Neuronal stem cell (in vitro differentiated cells): ENCODE measurements around the gene POU2AF1.

ENCODE experiments used
- DNase-seq: peaks from one replicate; pipeline ENCODE4 v3.0.0-alpha.2; 2013; ENCODE audit warnings: low spot score
- H2AFZ ChIP-seq: one replicate; pipeline ENCODE4 v1.6.1; 2013; ENCODE audit warnings: mild to moderate bottlenecking, low read length, inconsistent platforms
- H2AK5ac ChIP-seq: 2 replicates; pipeline ENCODE4 v1.6.1; 2013; ENCODE audit warnings: low read depth, mild to moderate bottlenecking, inconsistent platforms, low read length, moderate library complexity, mixed read lengths
- H2BK120ac ChIP-seq: 2 replicates; pipeline ENCODE4 v1.6.1; 2013; ENCODE audit warnings: low read depth, mild to moderate bottlenecking, inconsistent platforms, low read length, moderate library complexity, mixed read lengths
- H2BK12ac ChIP-seq: one replicate; pipeline ENCODE4 v1.6.1; 2013; ENCODE audit warnings: low read length, inconsistent platforms
- H2BK15ac ChIP-seq: 2 replicates; pipeline ENCODE4 v1.6.1; 2013; ENCODE audit warnings: mild to moderate bottlenecking, low read length, inconsistent platforms, mixed read lengths
- H2BK5ac ChIP-seq: one replicate; pipeline ENCODE4 v1.6.1; 2013; ENCODE audit warnings: inconsistent platforms, mild to moderate bottlenecking, low read length, moderate library complexity
- H3K14ac ChIP-seq: one replicate; pipeline ENCODE4 v1.6.1; 2013; ENCODE audit warnings: low read length, inconsistent platforms
- H3K18ac ChIP-seq: 2 replicates; pipeline ENCODE4 v1.6.1; 2013; ENCODE audit warnings: low read length, inconsistent platforms
- H3K23ac ChIP-seq: 2 replicates; pipeline ENCODE4 v1.6.1; 2013; ENCODE audit warnings: low read depth, mild to moderate bottlenecking, mixed read lengths, low read length, inconsistent platforms; ENCODE audit not compliant: poor library complexity
- H3K27ac ChIP-seq: replicated peaks from 3 replicates; pipeline ENCODE4 v1.5.1; 2013; ENCODE audit warnings: low read length, inconsistent platforms
- H3K27me3 ChIP-seq, 3 experiments: 2 replicates each; pipeline ENCODE4 v1.6.1; 2013; ENCODE audit warnings: low read length in 3 of 3, mild to moderate bottlenecking in 2 of 3, inconsistent platforms in 1 of 3, low read depth in 1 of 3, mixed read lengths in 1 of 3, moderate library complexity in 1 of 3; ENCODE audit not compliant: control insufficient read depth in 3 of 3, insufficient read depth in 3 of 3
- H3K36me3 ChIP-seq, 2 donors: replicated peaks in 1 of 2; 2 replicates each; pipeline ENCODE4 v1.6.1; 2013; ENCODE audit warnings: low read length in 2 of 2; ENCODE audit not compliant: control insufficient read depth in 2 of 2, insufficient read depth in 2 of 2
- H3K4ac ChIP-seq: 2 replicates; pipeline ENCODE4 v1.6.1; 2013; ENCODE audit warnings: inconsistent platforms, mild to moderate bottlenecking, low read length, moderate library complexity
- H3K4me1 ChIP-seq, 2 donors: 1 replicate in 1 of 2; 2 replicates in 1 of 2; pipeline ENCODE4 v1.6.1; 2013; ENCODE audit warnings: low read length in 2 of 2, low read depth in 1 of 2; ENCODE audit not compliant: control insufficient read depth in 2 of 2, insufficient read depth in 1 of 2
- H3K4me2 ChIP-seq: one replicate; pipeline ENCODE4 v1.6.1; 2013; ENCODE audit warnings: mild to moderate bottlenecking, low read length, inconsistent platforms; ENCODE audit not compliant: insufficient read depth, poor library complexity, severe bottlenecking
- H3K4me3 ChIP-seq, 2 donors: 2 replicates each; pipeline ENCODE4 v1.5.1; 2013; ENCODE audit warnings: low read length in 2 of 2, mild to moderate bottlenecking in 2 of 2, inconsistent platforms in 1 of 2, moderate library complexity in 1 of 2
- H3K79me1 ChIP-seq: one replicate; pipeline ENCODE4 v1.6.1; 2013; ENCODE audit warnings: low read depth, mild to moderate bottlenecking, inconsistent platforms, low read length, moderate library complexity
- H3K9ac ChIP-seq: one replicate; pipeline ENCODE4 v1.6.1; 2013; ENCODE audit warnings: mild to moderate bottlenecking, low read depth, low read length, inconsistent platforms; ENCODE audit not compliant: poor library complexity
- H3K9me3 ChIP-seq, 2 donors: replicated peaks in 1 of 2; 2 replicates each; pipeline versions ENCODE3 to v1.6.1; 2013; ENCODE audit warnings: low read length in 2 of 2, mild to moderate bottlenecking in 2 of 2, inconsistent platforms in 1 of 2, low read depth in 1 of 2, mixed read lengths in 1 of 2, moderate library complexity in 1 of 2; ENCODE audit not compliant: control insufficient read depth in 2 of 2, insufficient read depth in 1 of 2
- H4K8ac ChIP-seq: one replicate; pipeline ENCODE4 v1.6.1; 2013; ENCODE audit warnings: low read depth, mild to moderate bottlenecking, inconsistent platforms, low read length, moderate library complexity
- H4K91ac ChIP-seq: one replicate; pipeline ENCODE4 v1.6.1; 2013; ENCODE audit warnings: low read length, low read depth, mild to moderate bottlenecking, inconsistent platforms; ENCODE audit not compliant: poor library complexity
- WGBS, 2 donors: extraction: QIAGEN DNeasy Blood & Tissue Kit; methylation state at CpG; one replicate each; pipeline ENCODE4 v1.1.7; 2013; ENCODE audit warnings: missing lambda C conversion rate in 2 of 2, mixed read lengths in 1 of 2; ENCODE audit not compliant: insufficient read length in 2 of 2, insufficient replicate concordance in 1 of 2; ENCODE audit errors: extremely low coverage in 2 of 2; 5-methylcytosine and 5-hydroxymethylcytosine counted together

The POU2AF1 gene

GRCh38 chr11:111361052-111361801, 17.8 kb downstream of the POU2AF1 start:
- no peak for DNase-seq
- Histone ChIP-seq H2BK12ac (no peak overlapping the region), H3K4me1 (no peaks in the 10 kb centered on the region), H3K4me2 (no peak overlapping the region), H3K9ac (no peak overlapping the region), H2BK15ac (no peak overlapping the region), H2BK5ac (no peak overlapping the region), H2BK120ac (no peak overlapping the region), H3K4me3 (no peak overlapping the region), H4K8ac (no peak overlapping the region), H3K36me3 (no peaks in the 10 kb centered on the region), H3K18ac (no peak overlapping the region), H2AK5ac (no peak overlapping the region), H3K27me3 (no peaks in the 10 kb centered on the region), H2AFZ (no peak overlapping the region), H3K79me1 (no peaks in the 10 kb centered on the region), H3K14ac (no peak overlapping the region), H3K27ac (no peak overlapping the region), H3K9me3 (no peaks in the 10 kb centered on the region), H3K23ac (no peak overlapping the region), H3K4ac (no peak overlapping the region), H4K91ac (no peak overlapping the region)
- WGBS, 2 donors = no CpG with 5 or more reads among the region's 7 CpGs

- no peak overlapping the region for H2BK120ac ChIP-seq
- no peak overlapping the region for H3K4ac ChIP-seq
- H3K4me1 ChIP-seq = no peaks in the 10 kb centered on the region
- H3K23ac ChIP-seq = no peak overlapping the region
- H2BK5ac ChIP-seq = no peak overlapping the region
- H3K27me3 ChIP-seq = no peaks in the 10 kb centered on the region
- no peak overlapping the region for H2BK15ac ChIP-seq
- no peak for DNase-seq
- no peak overlapping the region for H4K8ac ChIP-seq
- H3K79me1 ChIP-seq = no peaks in the 10 kb centered on the region
- H2AFZ ChIP-seq = no peak overlapping the region
- H3K4me2 ChIP-seq = no peak overlapping the region
- H3K36me3 ChIP-seq = no peaks in the 10 kb centered on the region
- no peak overlapping the region for H3K4me3 ChIP-seq
- no peak overlapping the region for H4K91ac ChIP-seq
- H3K14ac ChIP-seq = no peak overlapping the region
- no peak overlapping the region for H3K9ac ChIP-seq
- H3K27ac ChIP-seq = no peak overlapping the region
- H2AK5ac ChIP-seq = no peak overlapping the region
- H2BK12ac ChIP-seq = no peak overlapping the region
- H3K9me3 ChIP-seq = no peaks in the 10 kb centered on the region
- H3K18ac ChIP-seq = no peak overlapping the region
- no CpG with 5 or more reads among the region's 6 CpGs for WGBS, 2 donors
Measured at GRCh38 chr11:111360150-111361043, 18.7 kb downstream of the POU2AF1 start.

GRCh38 chr11:111359223-111360149, 19.6 kb downstream of the POU2AF1 start:
- no peak overlapping the region for H2BK5ac ChIP-seq
- H3K27me3 ChIP-seq = no peaks in the 10 kb centered on the region
- no peak overlapping the region for H3K18ac ChIP-seq
- H4K8ac ChIP-seq = no peak overlapping the region
- H2AFZ ChIP-seq = no peak overlapping the region
- no peak overlapping the region for H2AK5ac ChIP-seq
- H4K91ac ChIP-seq = no peak overlapping the region
- H3K79me1 ChIP-seq = no peaks in the 10 kb centered on the region
- H2BK12ac ChIP-seq = no peak overlapping the region
- H3K4me1 ChIP-seq = no peaks in the 10 kb centered on the region
- H3K4me3 ChIP-seq = no peak overlapping the region
- DNase-seq = no peak
- no peaks in the 10 kb centered on the region for H3K36me3 ChIP-seq
- no peak overlapping the region for H3K9ac ChIP-seq
- H3K4ac ChIP-seq = no peak overlapping the region
- H3K27ac ChIP-seq = no peak overlapping the region
- no peaks in the 10 kb centered on the region for H3K9me3 ChIP-seq
- H3K14ac ChIP-seq = no peak overlapping the region
- no peak overlapping the region for H2BK120ac ChIP-seq
- no peak overlapping the region for H3K4me2 ChIP-seq
- WGBS, 2 donors = no CpG with 5 or more reads among the region's 7 CpGs
- no peak overlapping the region for H3K23ac ChIP-seq
- no peak overlapping the region for H2BK15ac ChIP-seq
